Liver (tissue), 9 donors: ENCODE results near the gene KRTAP5-2. TPM values are rescaled to one million over a fixed set of nuclear protein-coding genes. Genes with fewer than 3 reads are reported as not detected.

Experiments used
- DNase-seq: peaks from one replicate; pipeline ENCODE4 v3.0.0-alpha.2; 2017; ENCODE audit warnings: low spot score
- H3K27ac ChIP-seq, 2 donors: one replicate each; pipeline ENCODE4 v1.7.0; 2013; ENCODE audit warnings: inconsistent platforms in 2 of 2, low read length in 2 of 2, control low read depth in 1 of 2, low read depth in 1 of 2, mild to moderate bottlenecking in 1 of 2
- H3K27me3 ChIP-seq, 4 donors: one replicate each; pipeline versions ENCODE4 v1.6.1 to v1.7.0; 2013; ENCODE audit warnings: low read length in 3 of 4, inconsistent platforms in 1 of 4, mild to moderate bottlenecking in 1 of 4, moderate library complexity in 1 of 4; ENCODE audit not compliant: control insufficient read depth in 4 of 4, insufficient read depth in 4 of 4
- H3K36me3 ChIP-seq, 4 donors: one replicate each; pipeline versions ENCODE4 v1.6.1 to v1.7.0; 2013; ENCODE audit warnings: low read length in 3 of 4, mild to moderate bottlenecking in 3 of 4, low read depth in 1 of 4, moderate library complexity in 1 of 4; ENCODE audit not compliant: control insufficient read depth in 4 of 4, insufficient read depth in 3 of 4
- H3K4me1 ChIP-seq, 4 donors: one replicate each; pipeline versions ENCODE4 v1.6.1 to v1.7.0; 2013; ENCODE audit warnings: low read length in 3 of 4, mild to moderate bottlenecking in 3 of 4, moderate library complexity in 1 of 4; ENCODE audit not compliant: control insufficient read depth in 4 of 4, insufficient read depth in 4 of 4
- H3K4me3 ChIP-seq, 3 donors: one replicate each; pipeline versions ENCODE4 v1.6.1 to v1.7.0; 2013; ENCODE audit warnings: low read length in 3 of 3, control low read depth in 1 of 3, low read depth in 1 of 3, mild to moderate bottlenecking in 1 of 3
- H3K9ac ChIP-seq, 2 donors: one replicate each; pipeline ENCODE4 v1.7.0; 2013; ENCODE audit warnings: low read length in 2 of 2, mild to moderate bottlenecking in 2 of 2, moderate library complexity in 2 of 2, control low read depth in 1 of 2, low read depth in 1 of 2
- H3K9me3 ChIP-seq, 4 donors: one replicate each; pipeline versions ENCODE4 v1.6.1 to v1.7.0; 2013; ENCODE audit warnings: low read length in 3 of 4; ENCODE audit not compliant: control insufficient read depth in 4 of 4
- ATF3 ChIP-seq: IDR thresholded peaks from 2 replicates; pipeline ENCODE4 v1.6.1; 2016; ENCODE audit warnings: antibody characterized with exemption
- CTCF ChIP-seq: fragments of 150-350 bp; IDR thresholded peaks from 2 replicates; pipeline ENCODE4 v1.5.1; 2017; ENCODE audit warnings: improper control_type of control experiment, low read depth, low read length; ENCODE audit not compliant: missing input control
- EGR1 ChIP-seq, 2 donors: IDR thresholded peaks; 2 replicates each; pipeline ENCODE4 v1.6.1; 2016 to 2018; ENCODE audit warnings: antibody characterized with exemption in 2 of 2, low read depth in 2 of 2
- FOXA1 ChIP-seq: IDR thresholded peaks from 2 replicates; pipeline ENCODE4 v1.6.1; 2016; ENCODE audit warnings: antibody characterized with exemption
- FOXA2 ChIP-seq: IDR thresholded peaks from 2 replicates; pipeline ENCODE4 v1.6.1; 2016; ENCODE audit warnings: antibody characterized with exemption
- GABPA ChIP-seq, 2 donors: IDR thresholded peaks in 1 of 2; conservative IDR thresholded peaks in 1 of 2; 2 replicates each; pipeline ENCODE4 v1.6.1; 2016; ENCODE audit warnings: antibody characterized with exemption in 2 of 2, mild to moderate bottlenecking in 1 of 2, moderate library complexity in 1 of 2
- HNF4A ChIP-seq, 2 donors: conservative IDR thresholded peaks; 2 replicates each; pipeline ENCODE4 v1.6.1; 2016; ENCODE audit warnings: antibody characterized with exemption in 2 of 2, mild to moderate bottlenecking in 2 of 2
- HNF4G ChIP-seq: IDR thresholded peaks from 2 replicates; pipeline ENCODE4 v1.6.1; 2016; ENCODE audit warnings: antibody characterized with exemption
- JUND ChIP-seq, 2 donors: IDR thresholded peaks; 2 replicates each; pipeline ENCODE4 v1.6.1; 2016; ENCODE audit warnings: antibody characterized with exemption in 2 of 2
- NR2F2 ChIP-seq: IDR thresholded peaks from 2 replicates; pipeline ENCODE4 v1.6.1; 2016; ENCODE audit warnings: antibody characterized with exemption
- RAD21 ChIP-seq, 2 donors: IDR thresholded peaks; 2 replicates each; pipeline ENCODE4 v1.6.1; 2016; ENCODE audit warnings: antibody characterized with exemption in 2 of 2, mild to moderate bottlenecking in 2 of 2
- REST ChIP-seq: IDR thresholded peaks from 2 replicates; pipeline ENCODE4 v1.6.1; 2016; ENCODE audit warnings: antibody characterized with exemption, mild to moderate bottlenecking
- RXRA ChIP-seq, 2 donors: IDR thresholded peaks; 2 replicates each; pipeline ENCODE4 v1.6.1; 2017 to 2018; ENCODE audit warnings: antibody characterized with exemption in 2 of 2, mild to moderate bottlenecking in 1 of 2
- SP1 ChIP-seq: IDR thresholded peaks from 2 replicates; pipeline ENCODE4 v1.6.1; 2018; ENCODE audit warnings: antibody characterized with exemption, mild to moderate bottlenecking
- TAF1 ChIP-seq: conservative IDR thresholded peaks from 2 replicates; pipeline ENCODE4 v1.6.1; 2016; ENCODE audit warnings: antibody characterized with exemption, mild to moderate bottlenecking
- YY1 ChIP-seq: IDR thresholded peaks from 2 replicates; pipeline ENCODE4 v1.6.1; 2016; ENCODE audit warnings: antibody characterized with exemption, mild to moderate bottlenecking
- ZBTB33 ChIP-seq: IDR thresholded peaks from 2 replicates; pipeline ENCODE4 v1.6.1; 2016; ENCODE audit warnings: antibody characterized with exemption
- WGBS: extraction: QIAGEN DNeasy Blood & Tissue Kit; methylation state at CpG from one replicate; pipeline ENCODE4 v1.1.7; 2013; 5-methylcytosine and 5-hydroxymethylcytosine counted together
- polyA plus RNA-seq, 2 donors: library from polyadenylated mRNA; stranded (reverse) in 1 of 2; unstranded in 1 of 2; fragments of 200-250 nt in 1 of 2; fragments of >200 nt in 1 of 2; fragmentation: Nextera tagmentation in 1 of 2; extraction: Ambion mirVana in 1 of 2; gene quantifications; one replicate each; pipeline versions ENCODE4 v1.2.1 to v1.2.3, GENCODE V29; 2013 to 2015
- total RNA-seq, 2 donors: library from RNA; depleted of rRNA; stranded (reverse); fragments of >200 nt; gene quantifications; one replicate each; pipeline ENCODE4 v1.2.3, GENCODE V29; 2014
- TF ChIP-seq, protein P1 (sequence below): IDR thresholded peaks from 2 replicates; pipeline ENCODE4 v1.6.1; 2016; ENCODE audit warnings: antibody characterized with exemption
- donor health status: healthy.
- donor health status: healthy.
- donor health status: healthy.
- donor health status: healthy.
- donor health status: healthy.

KRTAP5-2 gene
- total and polyA plus RNA-seq, 4 donors, result 0.08 TPM; not detected in 3

GRCh38 chr11:1630271-1630670 lies 32.2 kb upstream of the KRTAP5-2 start:
- Histone ChIP-seq H3K9ac (no peak overlapping the region), H3K27ac (no peak overlapping the region), H3K4me3 (no peak overlapping the region), H3K9me3 (no peaks in the 10 kb centered on the region), H3K4me1 (peaks cover 0 to 6% (median 0%) of the 10 kb centered on the region in 4 donors), H3K36me3 (no peaks in the 10 kb centered on the region), H3K27me3 (peaks cover 0 to 6% (median 1%) of the 10 kb centered on the region in 4 donors)
- DNase-seq, result no peak
- TF ChIP-seq RXRA (IDR thresholded peaks at IDR 0.05), result no peak
- no peak for TF ChIP-seq FOXA2
- TF ChIP-seq CTCF, result no peak
- TF ChIP-seq ATF3, result no peak
- no peak for TF ChIP-seq REST
- TF ChIP-seq, protein P1, sequence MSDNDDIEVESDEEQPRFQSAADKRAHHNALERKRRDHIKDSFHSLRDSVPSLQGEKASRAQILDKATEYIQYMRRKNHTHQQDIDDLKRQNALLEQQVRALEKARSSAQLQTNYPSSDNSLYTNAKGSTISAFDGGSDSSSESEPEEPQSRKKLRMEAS, result no peak
- no peak for TF ChIP-seq JUND (IDR thresholded peaks at IDR 0.05)
- no peak for TF ChIP-seq SP1
- no peak for TF ChIP-seq HNF4A (conservative IDR thresholded peaks at IDR 0.05)
- no peak for TF ChIP-seq NR2F2
- no peak for TF ChIP-seq YY1
- no peak for TF ChIP-seq FOXA1
- TF ChIP-seq HNF4G, result no peak
- TF ChIP-seq GABPA (IDR thresholded peaks at IDR 0.05 in 1 of 2, conservative IDR thresholded peaks at IDR 0.05 in 1 of 2), result no peak
- TF ChIP-seq RAD21 (IDR thresholded peaks at IDR 0.05), result no peak
- no peak for TF ChIP-seq ZBTB33
- TF ChIP-seq EGR1 (IDR thresholded peaks at IDR 0.05; ENCODE audit: low read depth in 2 of 2), result no peak
- TF ChIP-seq TAF1, result no peak
- WGBS, result 61% methylated on average over 2 of the region's 2 CpGs
